Stimulated activated CD8-positive, alpha-beta memory T cell treated with anti-CD3 and anti-CD28 coated beads, Interleukin-12 subunit alpha, Interleukin-12 subunit beta, amount 100 ng/mL, for 1 hour (primary cell): ENCODE data around the gene PDPR.
"Not testable (repeated sequence)": the region's sequence is repeated elsewhere in the genome, so short reads cannot be mapped to it uniquely, and the experiment has no call there.

Experiments used
- DNase-seq: peaks from one replicate; pipeline ENCODE4 v3.0.0-alpha.2; 2020; ENCODE audit warnings: low read depth

Gene PDPR

GRCh38 chr16:70162041-70162451 is 47.9 kb downstream of the PDPR start:
- DNase-seq, result no peak

GRCh38 chr16:70163596-70163995 is 49.5 kb downstream of the PDPR start:
- DNase-seq, result no peak

GRCh38 chr16:70166688-70167087 is 52.6 kb downstream of the PDPR start:
- not testable (repeated sequence) for DNase-seq

- DNase-seq, result not testable (repeated sequence)
Observed at GRCh38 chr16:70173212-70173837, 59.2 kb downstream of the PDPR start, which contains the start of gene CLEC18C. TSS of gene CLEC18C (plus strand) at chr16:70173787. CDS start at chr16:70174279, 492 bp downstream.

GRCh38 chr16:70173916-70174315 is 59.8 kb downstream of the PDPR start:
- not testable (repeated sequence) for DNase-seq

- not testable (repeated sequence) for DNase-seq
Observed at GRCh38 chr16:70174387-70174932, 60.3 kb downstream of the PDPR start.

GRCh38 chr16:70187858-70188607 is 73.9 kb downstream of the PDPR start:
- DNase-seq, result not testable (repeated sequence)

GRCh38 chr16:70188608-70188915 is 74.4 kb downstream of the PDPR start:
- DNase-seq, result not testable (repeated sequence)

- DNase-seq, result not testable (repeated sequence)
Observed at GRCh38 chr16:70190574-70190973, 76.4 kb downstream of the PDPR start.

GRCh38 chr16:70196683-70197300 is 82.7 kb downstream of the PDPR start:
- DNase-seq, result not testable (repeated sequence)

- not testable (repeated sequence) for DNase-seq
Observed at GRCh38 chr16:70197611-70198010, 83.5 kb downstream of the PDPR start.

GRCh38 chr16:70198230-70198629 is 84.1 kb downstream of the PDPR start:
- DNase-seq, result not testable (repeated sequence)

- DNase-seq, result not testable (repeated sequence)
Observed at GRCh38 chr16:70198666-70199065, 84.5 kb downstream of the PDPR start.

GRCh38 chr16:70199170-70199569 is 85.0 kb downstream of the PDPR start:
- DNase-seq, result not testable (repeated sequence)

GRCh38 chr16:70200063-70200462 is 85.9 kb downstream of the PDPR start:
- not testable (repeated sequence) for DNase-seq

- not testable (repeated sequence) for DNase-seq
Observed at GRCh38 chr16:70203508-70203907, 89.4 kb downstream of the PDPR start.

- not testable (repeated sequence) for DNase-seq
Observed at GRCh38 chr16:70204010-70204409, 89.9 kb downstream of the PDPR start.

GRCh38 chr16:70204668-70205405 is 90.7 kb downstream of the PDPR start:
- DNase-seq, result not testable (repeated sequence)

- not testable (repeated sequence) for DNase-seq
Observed at GRCh38 chr16:70206382-70206781, 92.2 kb downstream of the PDPR start.
